DND-41 (cell line): ENCODE measurements around the gene MRAP2.

Experiments used
- ATAC-seq: fragments of 200-7000 bp; cut with Tn5 transposase; 3 replicates; pipeline ENCODE4 v1.9.1; 2021; ENCODE audit warnings: low read depth; ENCODE audit not compliant: insufficient read depth
- DNase-seq: peaks from one replicate; pipeline ENCODE4 v3.0.0-alpha.2; 2020
- H2AFZ ChIP-seq: 2 replicates; pipeline ENCODE4 v1.6.0; 2012; ENCODE audit warnings: low read depth, low read length
- H3K27ac ChIP-seq: 2 replicates; pipeline ENCODE4 v1.5.1; 2012; ENCODE audit warnings: low read length, inconsistent platforms
- H3K27me3 ChIP-seq: fragments of 200-600 bp; sonication (generic); 2 replicates; pipeline ENCODE4 v1.6.0; 2012; ENCODE audit warnings: low read length, mild to moderate bottlenecking, inconsistent platforms; ENCODE audit not compliant: insufficient read depth, poor library complexity
- H3K36me3 ChIP-seq: 2 replicates; pipeline ENCODE4 v1.5.1; 2012; ENCODE audit warnings: low read length, inconsistent platforms; ENCODE audit not compliant: insufficient read depth
- H3K4me1 ChIP-seq: 2 replicates; pipeline ENCODE4 v1.5.1; 2012; ENCODE audit warnings: mild to moderate bottlenecking, low read length; ENCODE audit not compliant: insufficient read depth
- H3K4me2 ChIP-seq: 2 replicates; pipeline ENCODE4 v1.6.0; 2012; ENCODE audit warnings: mild to moderate bottlenecking, moderate library complexity, low read length, inconsistent platforms; ENCODE audit not compliant: insufficient read depth
- H3K4me3 ChIP-seq, 2 experiments: fragments of 200-600 bp in 1 of 2; shearing (Covaris generic) in 1 of 2; 2 replicates each; pipeline ENCODE4 v1.5.1; 2012 to 2016; ENCODE audit warnings: inconsistent platforms in 2 of 2, low read length in 2 of 2, mild to moderate bottlenecking in 2 of 2, low read depth in 1 of 2, moderate library complexity in 1 of 2
- H3K79me2 ChIP-seq: 2 replicates; pipeline ENCODE4 v1.6.0; 2012; ENCODE audit warnings: low read length, inconsistent platforms; ENCODE audit not compliant: insufficient read depth
- H3K9ac ChIP-seq: 2 replicates; pipeline ENCODE4 v1.6.0; 2012; ENCODE audit warnings: low read depth, mild to moderate bottlenecking, inconsistent platforms, low read length, moderate library complexity
- H3K9me3 ChIP-seq: 2 replicates; pipeline ENCODE4 v1.5.1; 2012; ENCODE audit warnings: low read length, moderate library complexity, mild to moderate bottlenecking, inconsistent platforms; ENCODE audit not compliant: insufficient read depth, severe bottlenecking
- H4K20me1 ChIP-seq: 2 replicates; pipeline ENCODE4 v1.6.0; 2012; ENCODE audit warnings: low read length; ENCODE audit not compliant: insufficient read depth
- CTCF ChIP-seq: IDR thresholded peaks from 2 replicates; pipeline ENCODE4 v1.5.1; 2012; ENCODE audit warnings: borderline replicate concordance, low read length, moderate library complexity, mild to moderate bottlenecking; ENCODE audit not compliant: poor library complexity, severe bottlenecking; ENCODE audit errors: extremely low read depth
- EZH2 ChIP-seq: IDR thresholded peaks from 3 replicates; pipeline ENCODE4 v1.6.1; 2012; ENCODE audit warnings: borderline replicate concordance, low read depth, mild to moderate bottlenecking, moderate library complexity, low read length, inconsistent platforms; ENCODE audit not compliant: severe bottlenecking

Gene MRAP2

GRCh38 chr6:84018453-84019061 is 15.0 kb upstream of the MRAP2 start:
- no peak for DNase-seq
- Histone ChIP-seq H4K20me1 (no peaks in the 10 kb centered on the region), H3K4me2 (no peak overlapping the region), H2AFZ (no peak overlapping the region), H3K4me1 (no peaks in the 10 kb centered on the region), H3K27me3 (no peaks in the 10 kb centered on the region), H3K36me3 (no peaks in the 10 kb centered on the region), H3K4me3 (no peak overlapping the region), H3K9me3 (no peaks in the 10 kb centered on the region), H3K9ac (no peak overlapping the region), H3K27ac (no peak overlapping the region), H3K79me2 (no peaks in the 10 kb centered on the region)
- TF ChIP-seq EZH2 (no peak), CTCF (no peak)
- ATAC-seq = no peak

- Histone ChIP-seq H3K9ac (no peak overlapping the region), H4K20me1 (no peaks in the 10 kb centered on the region), H3K79me2 (no peaks in the 10 kb centered on the region), H2AFZ (no peak overlapping the region), H3K4me3 (no peak overlapping the region), H3K27ac (no peak overlapping the region), H3K9me3 (no peaks in the 10 kb centered on the region), H3K4me2 (no peak overlapping the region), H3K4me1 (no peaks in the 10 kb centered on the region), H3K36me3 (no peaks in the 10 kb centered on the region), H3K27me3 (no peaks in the 10 kb centered on the region)
- TF ChIP-seq CTCF (no peak), EZH2 (no peak)
- DNase-seq = no peak
- ATAC-seq = no peak
Measured at GRCh38 chr6:84019141-84019841, 14.3 kb upstream of the MRAP2 start.

- H3K4me1 ChIP-seq = no peaks in the 10 kb centered on the region
- no peak overlapping the region for H3K9ac ChIP-seq
- H4K20me1 ChIP-seq = no peaks in the 10 kb centered on the region
- TF ChIP-seq CTCF = no peak
- no peak for TF ChIP-seq EZH2
- H3K36me3 ChIP-seq = no peaks in the 10 kb centered on the region
- no peak overlapping the region for H3K4me2 ChIP-seq
- H3K9me3 ChIP-seq = no peaks in the 10 kb centered on the region
- no peaks in the 10 kb centered on the region for H3K79me2 ChIP-seq
- DNase-seq (no peak), ATAC-seq (no peak)
- no peaks in the 10 kb centered on the region for H3K27me3 ChIP-seq
- no peak overlapping the region for H2AFZ ChIP-seq
- H3K4me3 ChIP-seq = no peak overlapping the region
- no peak overlapping the region for H3K27ac ChIP-seq
Measured at GRCh38 chr6:84019842-84020211, 13.7 kb upstream of the MRAP2 start.
